IPS-18a (cell line): Measurements from ENCODE around the gene PRDX3.
A peak's percentile ranks its signal among the peaks of the same experiment; 100 is the strongest.

Experiments
- H3K27ac ChIP-seq: one replicate; pipeline ENCODE4 v1.5.1; 2013; ENCODE audit warnings: low read length
- H3K27me3 ChIP-seq: one replicate; pipeline ENCODE4 v1.6.1; 2013; ENCODE audit warnings: mild to moderate bottlenecking, low read length; ENCODE audit not compliant: control insufficient read depth, insufficient read depth
- H3K36me3 ChIP-seq: one replicate; pipeline ENCODE4 v1.6.1; 2013; ENCODE audit warnings: low read depth, low read length; ENCODE audit not compliant: control insufficient read depth
- H3K4me1 ChIP-seq: one replicate; pipeline ENCODE4 v1.6.1; 2013; ENCODE audit warnings: low read depth, low read length; ENCODE audit not compliant: control insufficient read depth
- H3K4me3 ChIP-seq: one replicate; pipeline ENCODE4 v1.5.1; 2013; ENCODE audit warnings: low read length
- H3K9ac ChIP-seq: one replicate; pipeline ENCODE4 v1.6.1; 2013; ENCODE audit warnings: mild to moderate bottlenecking, low read length, moderate library complexity
- H3K9me3 ChIP-seq: one replicate; pipeline ENCODE4 v1.6.1; 2013; ENCODE audit warnings: low read depth, low read length; ENCODE audit not compliant: control insufficient read depth

Gene PRDX3

DNA sequence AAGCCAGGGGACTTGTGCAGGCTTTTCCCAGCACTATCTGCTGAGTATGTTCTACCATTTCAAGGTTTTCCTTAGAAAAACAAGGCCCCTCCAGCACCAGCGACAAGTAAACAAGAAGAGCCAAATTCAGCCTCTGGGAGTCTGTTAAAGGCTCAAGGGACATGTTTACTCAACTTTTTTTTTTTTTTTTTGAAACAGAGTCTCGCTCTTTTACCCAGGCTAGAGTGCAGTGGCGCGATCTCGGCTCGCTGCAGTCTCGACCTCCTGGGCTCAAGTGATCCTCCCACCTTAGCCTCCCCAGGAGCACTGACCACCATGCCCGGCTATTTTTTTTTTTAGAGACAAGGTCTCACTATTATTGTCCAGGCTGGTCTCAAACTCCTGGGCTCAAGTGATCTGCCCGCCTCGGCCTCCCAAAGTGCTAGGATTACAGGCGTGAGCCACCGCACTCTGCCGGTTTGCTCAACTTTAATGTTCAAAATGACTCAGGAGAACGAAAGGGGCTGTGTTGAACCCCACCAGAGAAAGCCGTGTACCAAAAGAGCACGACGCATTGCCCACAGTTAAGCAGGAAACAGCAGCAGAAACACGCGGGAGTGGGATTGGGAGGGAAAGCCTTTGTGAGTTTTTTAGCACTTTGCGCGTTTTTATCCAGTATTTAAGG lies 772 bp downstream of the PRDX3 start:
- H3K27me3 ChIP-seq, result no peaks in the 10 kb centered on the region
- H3K4me3 ChIP-seq, result peak overlapping the region; percentile 88
- H3K9me3 ChIP-seq, result no peaks in the 10 kb centered on the region
- H3K27ac ChIP-seq, result peak overlapping the region; percentile 61
- peak overlapping the region; percentile 93 for H3K9ac ChIP-seq
- peaks cover 37% of the 10 kb centered on the region for H3K36me3 ChIP-seq
- H3K4me1 ChIP-seq, result peaks cover 5% of the 10 kb centered on the region

DNA sequence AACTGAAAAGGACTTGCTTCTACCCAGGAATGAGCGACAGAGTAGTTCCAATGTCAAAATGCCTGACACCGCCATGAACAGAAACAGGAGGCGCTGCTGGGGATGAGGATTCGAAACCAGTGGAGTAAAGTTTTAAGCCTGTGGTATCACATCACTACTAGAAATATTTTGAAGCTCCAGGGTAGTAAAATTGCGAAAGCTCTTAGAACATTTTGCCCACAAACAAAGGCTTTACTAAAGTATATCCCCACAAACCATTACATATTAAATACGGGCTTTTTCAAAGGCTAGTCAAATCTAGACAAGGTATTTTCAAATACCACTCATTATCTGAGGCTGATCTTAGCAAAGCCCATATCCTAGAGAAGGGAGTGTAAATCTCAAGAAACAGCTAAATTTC lies 2.4 kb downstream of the PRDX3 start:
- H3K27ac ChIP-seq, result no peak overlapping the region
- no peaks in the 10 kb centered on the region for H3K27me3 ChIP-seq
- no peaks in the 10 kb centered on the region for H3K9me3 ChIP-seq
- H3K36me3 ChIP-seq, result peaks cover 51% of the 10 kb centered on the region
- no peak overlapping the region for H3K4me3 ChIP-seq
- no peak overlapping the region for H3K9ac ChIP-seq
- peaks cover 5% of the 10 kb centered on the region for H3K4me1 ChIP-seq

DNA sequence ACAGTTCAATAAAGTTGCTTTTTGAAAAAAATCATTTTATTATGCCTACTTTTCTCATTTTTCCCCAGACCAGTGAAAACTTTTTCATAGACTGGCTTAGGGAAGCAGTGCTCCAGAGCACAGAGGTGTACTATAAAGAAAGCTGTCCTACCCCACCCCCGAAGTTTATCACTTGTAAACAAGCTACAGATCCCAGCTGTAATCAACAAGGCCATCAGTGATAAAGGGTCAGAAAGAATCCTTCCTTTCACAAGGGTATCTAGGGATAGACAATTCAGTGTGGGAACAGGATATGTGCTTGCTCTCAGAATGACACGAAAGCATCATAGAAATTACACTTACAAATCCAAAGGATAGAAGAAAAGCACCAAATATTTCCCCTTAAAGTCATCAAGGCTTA lies 4.5 kb downstream of the PRDX3 start:
- no peaks in the 10 kb centered on the region for H3K9me3 ChIP-seq
- H3K9ac ChIP-seq, result no peak overlapping the region
- H3K27me3 ChIP-seq, result no peaks in the 10 kb centered on the region
- peaks cover 68% of the 10 kb centered on the region for H3K36me3 ChIP-seq
- H3K27ac ChIP-seq, result no peak overlapping the region
- no peak overlapping the region for H3K4me3 ChIP-seq
- peaks cover 3% of the 10 kb centered on the region for H3K4me1 ChIP-seq

- Histone ChIP-seq H3K27ac (no peak overlapping the region), H3K4me3 (no peak overlapping the region), H3K4me1 (no peaks in the 10 kb centered on the region), H3K27me3 (no peaks in the 10 kb centered on the region), H3K9me3 (no peaks in the 10 kb centered on the region), H3K9ac (no peak overlapping the region), H3K36me3 (peaks cover 44% of the 10 kb centered on the region)
Observed at GRCh38 chr10:119167041-119167440, 11.6 kb downstream of the PRDX3 start.

DNA sequence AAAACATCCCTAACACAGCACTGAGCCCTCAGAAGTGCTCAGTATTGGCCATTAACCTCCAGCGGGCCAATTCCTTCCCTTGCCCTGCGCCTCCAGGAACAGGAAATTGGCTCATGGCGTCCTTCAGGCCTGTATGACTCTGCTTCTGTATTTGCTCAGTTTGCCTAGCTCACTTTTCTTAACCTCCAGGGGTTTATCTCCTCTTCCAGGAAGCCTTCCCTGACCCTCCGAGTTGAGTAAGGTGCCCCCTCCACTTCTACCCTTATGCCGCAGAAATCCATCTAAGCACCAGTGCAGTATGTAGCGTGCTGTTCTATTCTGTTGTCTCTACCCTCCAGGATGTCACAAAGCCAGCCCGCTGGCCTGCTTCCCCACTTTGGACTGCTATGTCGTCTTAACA lies 12.0 kb downstream of the PRDX3 start:
- Histone ChIP-seq H3K36me3 (peaks cover 39% of the 10 kb centered on the region), H3K9ac (no peak overlapping the region), H3K9me3 (no peaks in the 10 kb centered on the region), H3K27ac (no peak overlapping the region), H3K27me3 (no peaks in the 10 kb centered on the region), H3K4me1 (no peaks in the 10 kb centered on the region), H3K4me3 (no peak overlapping the region)

- H3K36me3 ChIP-seq, result peaks cover 34% of the 10 kb centered on the region
- no peaks in the 10 kb centered on the region for H3K9me3 ChIP-seq
- H3K4me1 ChIP-seq, result no peaks in the 10 kb centered on the region
- H3K9ac ChIP-seq, result peak overlapping the region; percentile 73
- no peak overlapping the region for H3K27ac ChIP-seq
- H3K4me3 ChIP-seq, result peak overlapping the region; percentile 53
- no peaks in the 10 kb centered on the region for H3K27me3 ChIP-seq
Observed at GRCh38 chr10:119166118-119166500, 12.5 kb downstream of the PRDX3 start.

GRCh38 chr10:119165171-119166117 lies 13.2 kb downstream of the PRDX3 start, which contains the start of gene SFXN4:
Gene SFXN4 (minus strand): TSS chr10:119165714. CDS start chr10:119165647, 67 bp downstream.
- Histone ChIP-seq H3K9me3 (no peaks in the 10 kb centered on the region), H3K27ac (no peak within 1 kb of the TSS), H3K9ac (peak within 1 kb of the TSS; percentile 73), H3K4me3 (peak within 1 kb of the TSS; percentile 53), H3K27me3 (no peaks in the 10 kb centered on the region), H3K36me3 (peaks cover 35% of the 10 kb centered on the region), H3K4me1 (no peaks in the 10 kb centered on the region)

DNA sequence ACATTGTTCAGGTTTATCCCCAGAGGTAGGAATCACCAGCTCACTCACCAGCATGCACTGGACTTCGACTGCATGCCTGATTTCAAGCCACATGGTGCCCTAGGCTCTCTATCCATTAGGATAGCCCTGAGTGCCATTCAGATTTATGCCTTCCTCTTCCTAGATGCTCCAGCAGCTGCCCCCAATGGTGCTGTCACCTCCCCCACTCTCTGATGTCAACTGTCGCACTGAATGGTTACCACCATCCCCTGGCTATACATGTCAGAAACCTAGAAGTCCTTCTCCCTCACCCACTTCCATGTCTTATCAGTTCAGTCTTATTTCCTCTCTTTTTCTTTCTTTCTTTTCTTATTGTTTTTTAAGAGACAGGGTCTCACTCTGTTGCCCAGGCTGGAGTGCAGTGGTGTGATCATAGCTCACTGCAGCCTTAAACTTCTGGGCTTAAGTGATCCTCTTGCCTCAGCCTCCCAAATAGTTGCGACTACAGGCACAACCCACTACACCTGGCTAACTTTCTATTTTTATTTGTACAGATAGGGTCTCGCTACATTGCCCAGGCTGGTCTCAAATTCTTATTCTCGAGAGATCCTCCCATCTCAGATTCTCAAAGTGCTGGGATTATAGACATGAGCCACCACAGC lies 16.0 kb downstream of the PRDX3 start:
- Histone ChIP-seq H3K27me3 (no peaks in the 10 kb centered on the region), H3K4me1 (no peaks in the 10 kb centered on the region), H3K4me3 (no peak overlapping the region), H3K36me3 (peaks cover 13% of the 10 kb centered on the region), H3K9ac (no peak overlapping the region), H3K27ac (no peak overlapping the region), H3K9me3 (no peaks in the 10 kb centered on the region)

- Histone ChIP-seq H3K27me3 (no peaks in the 10 kb centered on the region), H3K4me3 (no peak overlapping the region), H3K4me1 (no peaks in the 10 kb centered on the region), H3K36me3 (peaks cover 8% of the 10 kb centered on the region), H3K27ac (no peak overlapping the region), H3K9me3 (no peaks in the 10 kb centered on the region), H3K9ac (no peak overlapping the region)
Observed at GRCh38 chr10:119161680-119162451, 16.7 kb downstream of the PRDX3 start.

DNA sequence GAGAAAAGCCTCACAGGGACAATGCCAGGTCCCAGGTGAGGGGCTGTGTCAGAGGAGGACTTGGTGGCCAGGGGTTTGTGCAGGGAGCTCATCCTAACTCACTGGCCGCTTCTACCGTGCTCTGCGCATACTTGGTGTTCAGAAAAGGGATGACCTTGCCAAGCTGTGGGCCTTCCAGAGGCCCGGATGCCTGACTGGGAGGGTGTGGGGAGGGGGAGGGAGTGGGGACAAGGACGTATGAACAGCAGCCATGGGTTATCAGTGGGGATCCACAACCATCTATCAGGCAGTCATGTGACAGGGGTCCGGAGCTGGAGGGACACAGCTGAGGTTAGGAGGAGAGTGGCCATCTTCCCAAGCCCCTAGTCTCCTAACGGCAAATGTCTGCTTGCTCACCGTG lies 19.3 kb downstream of the PRDX3 start:
- no peak overlapping the region for H3K9ac ChIP-seq
- H3K9me3 ChIP-seq, result no peaks in the 10 kb centered on the region
- H3K27me3 ChIP-seq, result no peaks in the 10 kb centered on the region
- H3K4me1 ChIP-seq, result no peaks in the 10 kb centered on the region
- H3K27ac ChIP-seq, result no peak overlapping the region
- H3K36me3 ChIP-seq, result peaks cover 23% of the 10 kb centered on the region
- no peak overlapping the region for H3K4me3 ChIP-seq

DNA sequence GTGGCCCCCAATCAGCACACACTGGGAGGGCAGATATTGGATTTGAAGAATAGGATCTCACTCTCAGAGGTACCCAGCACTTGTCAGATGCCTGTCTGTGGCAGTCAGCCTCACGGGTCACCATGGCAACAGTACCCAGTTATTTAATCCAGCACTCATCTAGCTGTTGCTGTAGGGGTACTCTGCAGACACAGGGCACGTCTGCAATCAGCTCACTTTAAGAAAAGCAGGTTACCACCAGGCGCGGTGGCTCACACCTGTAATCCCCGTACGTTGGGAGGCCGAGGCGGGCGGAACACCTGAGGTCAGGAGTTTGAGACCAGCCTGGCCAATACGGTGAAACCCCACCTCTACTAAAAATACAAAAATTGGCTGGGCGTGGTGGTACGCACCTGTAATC lies 25.0 kb downstream of the PRDX3 start:
- Histone ChIP-seq H3K36me3 (peaks cover 22% of the 10 kb centered on the region), H3K27ac (no peak overlapping the region), H3K27me3 (no peaks in the 10 kb centered on the region), H3K4me3 (no peak overlapping the region), H3K9me3 (no peaks in the 10 kb centered on the region), H3K9ac (no peak overlapping the region), H3K4me1 (no peaks in the 10 kb centered on the region)
